ACHN (cell line): ENCODE data around the gene COA7.

Experiments
- DNase-seq: peaks from one replicate; pipeline ENCODE4 v3.0.0-alpha.2; 2015
- in situ Hi-C: cut with HindIII; loops from 2 replicates; pipeline ENCODE4 v1.10.0; 2017; ENCODE audit warnings: low sequenced_read_pairs, low pct_ligation_motif_present, low pct_unique_long_range_greater_than_20kb

Gene COA7

GRCh38 chr1:52657702-52658101 is 40.4 kb downstream of the COA7 start:
- no peak for DNase-seq
- in situ Hi-C loops = no loop called here

- in situ Hi-C loops = no loop called here
- no peak for DNase-seq
Measured at GRCh38 chr1:52654063-52654462, 44.1 kb downstream of the COA7 start.

GRCh38 chr1:52653207-52653849 is 44.8 kb downstream of the COA7 start:
- no peak for DNase-seq
- in situ Hi-C loops = no loop called here

GRCh38 chr1:52651904-52652303 is 46.2 kb downstream of the COA7 start:
- in situ Hi-C loops = no loop called here
- no peak for DNase-seq

GRCh38 chr1:52645261-52645660 is 52.9 kb downstream of the COA7 start:
- DNase-seq = no peak
- in situ Hi-C loops = no loop called here

- DNase-seq = no peak
- in situ Hi-C loops = no loop called here
Measured at GRCh38 chr1:52641307-52641706, 56.8 kb downstream of the COA7 start.

GRCh38 chr1:52640697-52641096 is 57.5 kb downstream of the COA7 start:
- in situ Hi-C loops = no loop called here
- DNase-seq = no peak

- no peak for DNase-seq
- in situ Hi-C loops = no loop called here
Measured at GRCh38 chr1:52637946-52638345, 60.2 kb downstream of the COA7 start.

- in situ Hi-C loops = no loop called here
- no peak for DNase-seq
Measured at GRCh38 chr1:52636721-52637695, 61.1 kb downstream of the COA7 start.

GRCh38 chr1:52635321-52636089 is 62.6 kb downstream of the COA7 start:
- no peak for DNase-seq
- in situ Hi-C loops = no loop called here
